C4-2B (cell line): ENCODE data around the gene CREB3L1.

ENCODE experiments used
- ZFX ChIP-seq: fragments of 450-650 bp; IDR thresholded peaks from 2 replicates; pipeline ENCODE4 v1.6.1; 2017
- TF ChIP-seq, protein P1 (sequence below): fragments of 450-650 bp; conservative IDR thresholded peaks from 2 replicates; pipeline ENCODE4 v1.5.1; 2017; ENCODE audit warnings: mild to moderate bottlenecking

DNA sequence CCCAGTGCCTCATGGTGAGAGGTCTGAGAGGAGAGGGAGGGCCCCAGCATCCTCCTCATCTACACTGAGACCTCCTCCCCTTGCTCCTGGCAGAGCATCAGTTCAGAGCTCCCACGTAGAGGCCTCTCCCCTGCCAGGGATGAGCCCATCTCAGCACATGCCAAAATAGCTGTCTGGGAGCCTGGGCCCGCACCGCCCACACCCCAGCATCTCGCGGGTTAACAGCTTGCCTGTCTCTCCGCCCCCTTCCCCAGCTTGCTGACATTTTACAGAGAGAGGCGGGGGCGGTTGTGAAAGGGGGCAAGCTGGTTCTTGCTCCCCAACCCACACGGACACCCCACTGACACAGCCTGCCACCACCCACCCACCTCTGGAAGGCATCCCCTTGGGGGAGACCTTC lies 76.2 kb downstream of the CREB3L1 start:
- TF ChIP-seq, protein P1, sequence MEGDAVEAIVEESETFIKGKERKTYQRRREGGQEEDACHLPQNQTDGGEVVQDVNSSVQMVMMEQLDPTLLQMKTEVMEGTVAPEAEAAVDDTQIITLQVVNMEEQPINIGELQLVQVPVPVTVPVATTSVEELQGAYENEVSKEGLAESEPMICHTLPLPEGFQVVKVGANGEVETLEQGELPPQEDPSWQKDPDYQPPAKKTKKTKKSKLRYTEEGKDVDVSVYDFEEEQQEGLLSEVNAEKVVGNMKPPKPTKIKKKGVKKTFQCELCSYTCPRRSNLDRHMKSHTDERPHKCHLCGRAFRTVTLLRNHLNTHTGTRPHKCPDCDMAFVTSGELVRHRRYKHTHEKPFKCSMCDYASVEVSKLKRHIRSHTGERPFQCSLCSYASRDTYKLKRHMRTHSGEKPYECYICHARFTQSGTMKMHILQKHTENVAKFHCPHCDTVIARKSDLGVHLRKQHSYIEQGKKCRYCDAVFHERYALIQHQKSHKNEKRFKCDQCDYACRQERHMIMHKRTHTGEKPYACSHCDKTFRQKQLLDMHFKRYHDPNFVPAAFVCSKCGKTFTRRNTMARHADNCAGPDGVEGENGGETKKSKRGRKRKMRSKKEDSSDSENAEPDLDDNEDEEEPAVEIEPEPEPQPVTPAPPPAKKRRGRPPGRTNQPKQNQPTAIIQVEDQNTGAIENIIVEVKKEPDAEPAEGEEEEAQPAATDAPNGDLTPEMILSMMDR: no peak
- TF ChIP-seq ZFX: no peak
